Subcutaneous abdominal adipose tissue (tissue), 5 donors: Measurements from ENCODE around the gene ISY1.
"Not testable (repeated sequence)": the region's sequence is repeated elsewhere in the genome, so short reads cannot be mapped to it uniquely, and the experiment has no call there.

Source experiments
- H3K27ac ChIP-seq: one replicate; pipeline ENCODE4 v1.7.0; 2013; ENCODE audit warnings: low read depth, mild to moderate bottlenecking, inconsistent platforms, low read length, moderate library complexity
- H3K27me3 ChIP-seq, 5 donors: one replicate each; pipeline ENCODE4 v1.7.0; 2013; ENCODE audit warnings: low read length in 5 of 5, inconsistent platforms in 1 of 5; ENCODE audit not compliant: control insufficient read depth in 5 of 5, insufficient read depth in 4 of 5
- H3K36me3 ChIP-seq, 5 donors: one replicate each; pipeline ENCODE4 v1.7.0; 2013; ENCODE audit warnings: low read length in 5 of 5; ENCODE audit not compliant: control insufficient read depth in 5 of 5, insufficient read depth in 5 of 5
- H3K4me1 ChIP-seq, 5 donors: one replicate each; pipeline ENCODE4 v1.7.0; 2013; ENCODE audit warnings: low read length in 5 of 5, mild to moderate bottlenecking in 3 of 5, moderate library complexity in 1 of 5; ENCODE audit not compliant: control insufficient read depth in 5 of 5, insufficient read depth in 5 of 5
- H3K4me3 ChIP-seq, 5 donors: one replicate each; pipeline ENCODE4 v1.7.0; 2013; ENCODE audit warnings: low read length in 5 of 5, low read depth in 1 of 5
- H3K9ac ChIP-seq, 5 donors: one replicate each; pipeline ENCODE4 v1.7.0; 2013; ENCODE audit warnings: low read length in 5 of 5, mild to moderate bottlenecking in 4 of 5, moderate library complexity in 3 of 5
- H3K9me3 ChIP-seq, 5 donors: one replicate each; pipeline ENCODE4 v1.7.0; 2013; ENCODE audit warnings: low read length in 5 of 5; ENCODE audit not compliant: control insufficient read depth in 5 of 5
- donor health status: healthy.
- donor health status: healthy.
- donor health status: healthy.
- donor health status: healthy.
- donor health status: healthy.

Gene ISY1

GRCh38 chr3:129160891-129161859 lies at the start of gene ISY1:
ISY1 (minus strand) TSS chr3:129161063; CDS start chr3:129160975, 88 bp downstream.
- Histone ChIP-seq H3K27me3 (no peaks in the 10 kb centered on the region), H3K27ac (peak within 1 kb of the TSS; percentile 96), H3K36me3 (peaks cover 12 to 38% (median 28%) of the 10 kb centered on the region in 5 donors), H3K4me3 (peak within 1 kb of the TSS; percentile 84 to 96 (median 88)), H3K9me3 (no peaks in the 10 kb centered on the region), H3K4me1 (peaks cover 0 to 26% (median 24%) of the 10 kb centered on the region in 5 donors), H3K9ac (peak within 1 kb of the TSS; percentile 75 to 97 (median 94))

GRCh38 chr3:129207479-129207878 lies 46.6 kb upstream of the ISY1 start:
- H3K9ac ChIP-seq, result peak overlapping the region in 1 of 5 donors; percentile 3

GRCh38 chr3:129205109-129205832 lies 44.4 kb upstream of the ISY1 start:
- Histone ChIP-seq H3K9me3 (no peaks in the 10 kb centered on the region), H3K27ac (no peak overlapping the region), H3K4me1 (peaks cover 0 to 8% (median 6%) of the 10 kb centered on the region in 5 donors), H3K4me3 (no peak overlapping the region), H3K9ac (no peak overlapping the region), H3K27me3 (no peaks in the 10 kb centered on the region), H3K36me3 (no peaks in the 10 kb centered on the region)

More at GRCh38 chr3:129207479-129207878, 46.6 kb upstream of the ISY1 start:
- Histone ChIP-seq H3K4me3 (no peak overlapping the region), H3K9me3 (no peaks in the 10 kb centered on the region), H3K27ac (peak overlapping the region; percentile 63), H3K36me3 (no peaks in the 10 kb centered on the region), H3K27me3 (no peaks in the 10 kb centered on the region), H3K4me1 (peaks cover 2 to 17% (median 14%) of the 10 kb centered on the region in 5 donors)

- no peak overlapping the region for H3K27ac ChIP-seq
Measured at GRCh38 chr3:129204473-129204872, 43.6 kb upstream of the ISY1 start.

GRCh38 chr3:129199366-129199765 lies 38.5 kb upstream of the ISY1 start:
- H3K27me3 ChIP-seq, result no peaks in the 10 kb centered on the region
- H3K27ac ChIP-seq, result no peak overlapping the region
- H3K4me3 ChIP-seq, result no peak overlapping the region

More at GRCh38 chr3:129204473-129204872, 43.6 kb upstream of the ISY1 start:
- Histone ChIP-seq H3K9me3 (no peaks in the 10 kb centered on the region), H3K27me3 (no peaks in the 10 kb centered on the region), H3K9ac (no peak overlapping the region), H3K36me3 (no peaks in the 10 kb centered on the region), H3K4me3 (no peak overlapping the region), H3K4me1 (peaks cover 0 to 8% (median 6%) of the 10 kb centered on the region in 5 donors)

GRCh38 chr3:129197321-129197720 lies 36.5 kb upstream of the ISY1 start:
- Histone ChIP-seq H3K9me3 (no peaks in the 10 kb centered on the region), H3K4me1 (peaks cover 5 to 27% (median 26%) of the 10 kb centered on the region in 5 donors)

More at GRCh38 chr3:129199366-129199765, 38.5 kb upstream of the ISY1 start:
- no peak overlapping the region for H3K9ac ChIP-seq
- H3K9me3 ChIP-seq, result no peaks in the 10 kb centered on the region
- H3K4me1 ChIP-seq, result peaks cover 5 to 27% (median 26%) of the 10 kb centered on the region in 5 donors
- no peaks in the 10 kb centered on the region for H3K36me3 ChIP-seq

GRCh38 chr3:129196601-129197000 lies 35.7 kb upstream of the ISY1 start:
- Histone ChIP-seq H3K4me1 (peaks cover 5 to 27% (median 26%) of the 10 kb centered on the region in 5 donors), H3K36me3 (no peaks in the 10 kb centered on the region), H3K9ac (peak overlapping the region in 1 of 5 donors; percentile 49), H3K27me3 (no peaks in the 10 kb centered on the region), H3K9me3 (no peaks in the 10 kb centered on the region), H3K4me3 (no peak overlapping the region), H3K27ac (peak overlapping the region; percentile 75)

More at GRCh38 chr3:129197321-129197720, 36.5 kb upstream of the ISY1 start:
- peak overlapping the region in 2 of 5 donors; percentile 3 to 19 for H3K9ac ChIP-seq
- no peaks in the 10 kb centered on the region for H3K27me3 ChIP-seq
- no peak overlapping the region for H3K27ac ChIP-seq
- H3K36me3 ChIP-seq, result no peaks in the 10 kb centered on the region
- H3K4me3 ChIP-seq, result no peak overlapping the region

- Histone ChIP-seq H3K9ac (peak overlapping the region in 2 of 5 donors; percentile 7 to 49), H3K36me3 (no peaks in the 10 kb centered on the region), H3K4me3 (no peak overlapping the region)
Measured at GRCh38 chr3:129195731-129196256, 34.9 kb upstream of the ISY1 start.

GRCh38 chr3:129189793-129190192 lies 28.9 kb upstream of the ISY1 start:
- H3K27ac ChIP-seq, H3K27me3 ChIP-seq, H3K9ac ChIP-seq, H3K4me3 ChIP-seq, H3K9me3 ChIP-seq, H3K36me3 ChIP-seq: not testable (repeated sequence)
- H3K4me1 ChIP-seq, result peaks cover 0 to 15% (median 13%) of the 10 kb centered on the region in 5 donors

More at GRCh38 chr3:129195731-129196256, 34.9 kb upstream of the ISY1 start:
- Histone ChIP-seq H3K4me1 (peaks cover 5 to 27% (median 26%) of the 10 kb centered on the region in 5 donors), H3K27me3 (no peaks in the 10 kb centered on the region), H3K27ac (peak overlapping the region; percentile 75), H3K9me3 (no peaks in the 10 kb centered on the region)
